Psoas muscle (tissue), 8 donors: ENCODE results near the gene ORAI2. TPM values are rescaled to one million over a fixed set of nuclear protein-coding genes. Genes with fewer than 3 reads are reported as not detected.
A peak's percentile ranks its signal among the peaks of the same experiment; 100 is the strongest.

ENCODE experiments used
- ATAC-seq, 4 donors: fragments of 200-7000 bp; cut with Tn5 transposase; one replicate each; pipeline ENCODE4 v1.9.1; 2020; ENCODE audit warnings: moderate library complexity in 3 of 4, mild to moderate bottlenecking in 2 of 4
- DNase-seq, 2 donors: peaks; one replicate each; pipeline ENCODE4 v3.0.0-alpha.2; 2020
- H3K27ac ChIP-seq: fragments of 200-600 bp; one replicate; pipeline ENCODE4 v1.8.0; 2022
- H3K27me3 ChIP-seq, 3 donors: fragments of 200-600 bp in 1 of 3; one replicate each; pipeline versions ENCODE4 v1.6.1 to v1.8.0; 2013 to 2022; ENCODE audit warnings: low read length in 2 of 3, mild to moderate bottlenecking in 2 of 3, moderate library complexity in 1 of 3; ENCODE audit not compliant: insufficient read depth in 3 of 3
- H3K36me3 ChIP-seq, 2 donors: fragments of 200-600 bp in 1 of 2; one replicate each; pipeline versions ENCODE4 v1.6.1 to v1.8.0; 2013 to 2022; ENCODE audit warnings: low read depth in 1 of 2, mild to moderate bottlenecking in 1 of 2, moderate library complexity in 1 of 2; ENCODE audit not compliant: insufficient read depth in 1 of 2
- H3K4me1 ChIP-seq: fragments of 200-600 bp; one replicate; pipeline ENCODE4 v1.8.0; 2022
- H3K4me3 ChIP-seq: fragments of 200-600 bp; one replicate; pipeline ENCODE4 v1.8.0; 2022; ENCODE audit warnings: mild to moderate bottlenecking
- H3K9me3 ChIP-seq: fragments of 200-600 bp; one replicate; pipeline ENCODE4 v1.8.0; 2022
- WGBS, 3 donors: extraction: QIAGEN DNeasy Blood & Tissue Kit; methylation state at CpG; one replicate each; pipeline versions ENCODE4 v1.1.6 to v1.1.7; 2013; 5-methylcytosine and 5-hydroxymethylcytosine counted together
- intact Hi-C, 2 donors: fragments of 100-400 bp; cut with DNase I; formaldehyde crosslinking; loops; one replicate each; pipeline versions ENCODE4 v1.11.0 to v1.14.2; 2022
- long read RNA-seq, 2 donors: library from polyadenylated mRNA; unstranded; transcript quantifications; one replicate each; pipeline ENCODE4 v2.0.0, GENCODE V29; 2021
- polyA plus RNA-seq, 3 donors: library from polyadenylated mRNA; stranded (reverse); fragments of 200-250 nt; gene quantifications; one replicate each; pipeline ENCODE4 v1.2.3, GENCODE V29; 2013
- total RNA-seq, 4 donors: library from RNA; stranded (reverse); fragmentation: NEBNext Ultra II Directional in 2 of 4; extraction: Animal tissue kit (Norgen Biotek cat#: 25700) in 2 of 4; gene quantifications; one replicate each; pipeline versions ENCODE4 v1.2.1 to v1.2.4, GENCODE V29; 2021 to 2023
- TF ChIP-seq, protein P1 (sequence below): fragments of 200-600 bp; IDR thresholded peaks from one replicate; pipeline ENCODE4 v1.8.0; 2022; ENCODE audit warnings: antibody characterized with exemption
- donor health status: healthy with polysubstance abuse.
- donor health status: DM: no; HTN: no; CAD: no; lungs with moderate emphysema.
- donor health status: Bipolar disorder and iron deficiency.
- donor health status: healthy.
- donor health status: DM: yes; HTN: yes; CAD: no.
- donor health status: DM: no; HTN: no; CAD: no.
- donor health status: DM: no; HTN: no; CAD: no.
- donor health status: DM: yes; HTN: yes; CAD: no.

Gene ORAI2
- total RNA-seq = 1 to 10 TPM; 1.9 to 4.4 (median 2.9) TPM
- 1 to 10 TPM; 1.3 to 3.6 (median 1.5) TPM for polyA plus RNA-seq
- long read RNA-seq, donor 1, transcript ORAI2-208 (4 exons, 937 nt) = major isoform, 10 of 13 reads
- long read RNA-seq, donor 1, partial matches to known transcripts = 0 of 13 reads
- long read RNA-seq, donor 1, other reads (novel, unspliced or antisense) = 3 of 13 reads
- long read RNA-seq, donor 2, partial matches to known transcripts = 0 of 9 reads
- long read RNA-seq, donor 2, other reads (novel, unspliced or antisense) = 5 of 9 reads

DNA sequence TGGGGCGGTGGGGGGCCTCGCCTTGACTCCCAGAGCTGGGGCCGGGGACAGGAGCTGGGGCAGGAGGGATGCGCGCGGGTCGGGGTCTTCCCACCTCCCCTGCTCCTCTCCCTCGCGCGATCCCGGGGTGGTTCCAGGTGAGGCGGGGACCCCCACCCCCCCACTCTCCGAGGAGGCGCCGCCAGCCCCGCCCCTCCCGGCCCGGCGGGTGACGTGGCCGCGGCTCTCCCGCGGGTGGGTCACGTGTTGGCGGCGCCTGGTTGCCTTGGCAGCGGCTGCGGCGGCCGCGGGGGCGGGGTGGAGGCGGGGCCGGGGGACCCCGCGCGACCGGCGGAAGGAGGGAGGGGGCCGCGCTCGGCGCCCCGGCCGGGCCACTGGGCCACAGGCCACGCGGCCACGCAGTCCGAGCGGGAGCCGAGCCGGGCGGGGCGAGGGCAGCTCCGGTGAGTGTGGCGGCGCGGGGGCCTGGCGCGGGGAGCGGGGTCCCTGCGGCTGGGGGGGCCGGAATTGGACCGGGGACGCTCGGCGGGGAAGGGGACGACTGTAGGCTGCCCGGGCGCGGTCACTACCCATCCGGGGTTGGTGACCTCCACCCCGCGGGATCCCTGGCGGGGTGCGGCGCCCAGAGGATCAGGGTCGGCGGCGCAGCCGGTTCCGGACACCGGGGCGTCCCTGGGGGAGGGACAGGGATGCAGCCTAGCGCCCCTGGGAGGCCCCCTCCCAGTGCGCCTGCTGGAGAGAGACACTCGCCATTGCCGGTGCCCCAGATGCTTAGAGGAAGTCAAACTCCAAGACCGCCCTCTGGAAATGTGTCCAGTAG lies at the start of gene ORAI2:
Gene ORAI2, plus strand, starts transcription at position 357 of the 820 bp plus-strand sequence. CDS start 5,382 bp downstream, outside the sequence.
- Histone ChIP-seq H3K4me1 (peaks cover 3% of the 10 kb centered on the region), H3K9me3 (no peaks in the 10 kb centered on the region), H3K4me3 (peak within 1 kb of the TSS; percentile 79), H3K27ac (no peak within 1 kb of the TSS), H3K36me3 (no peaks in the 10 kb centered on the region), H3K27me3 (no peaks in the 10 kb centered on the region)
- 1 to 4% (median 2%) methylated on average over 24 to 90 of the region's 90 CpGs for WGBS, 3 donors
- ATAC-seq (peak; percentile 69 to 89 (median 76)), DNase-seq (peak; percentile 83 to 86)
- intact Hi-C loops = no loop called here
- TF ChIP-seq, protein P1, sequence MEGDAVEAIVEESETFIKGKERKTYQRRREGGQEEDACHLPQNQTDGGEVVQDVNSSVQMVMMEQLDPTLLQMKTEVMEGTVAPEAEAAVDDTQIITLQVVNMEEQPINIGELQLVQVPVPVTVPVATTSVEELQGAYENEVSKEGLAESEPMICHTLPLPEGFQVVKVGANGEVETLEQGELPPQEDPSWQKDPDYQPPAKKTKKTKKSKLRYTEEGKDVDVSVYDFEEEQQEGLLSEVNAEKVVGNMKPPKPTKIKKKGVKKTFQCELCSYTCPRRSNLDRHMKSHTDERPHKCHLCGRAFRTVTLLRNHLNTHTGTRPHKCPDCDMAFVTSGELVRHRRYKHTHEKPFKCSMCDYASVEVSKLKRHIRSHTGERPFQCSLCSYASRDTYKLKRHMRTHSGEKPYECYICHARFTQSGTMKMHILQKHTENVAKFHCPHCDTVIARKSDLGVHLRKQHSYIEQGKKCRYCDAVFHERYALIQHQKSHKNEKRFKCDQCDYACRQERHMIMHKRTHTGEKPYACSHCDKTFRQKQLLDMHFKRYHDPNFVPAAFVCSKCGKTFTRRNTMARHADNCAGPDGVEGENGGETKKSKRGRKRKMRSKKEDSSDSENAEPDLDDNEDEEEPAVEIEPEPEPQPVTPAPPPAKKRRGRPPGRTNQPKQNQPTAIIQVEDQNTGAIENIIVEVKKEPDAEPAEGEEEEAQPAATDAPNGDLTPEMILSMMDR = no peak

DNA sequence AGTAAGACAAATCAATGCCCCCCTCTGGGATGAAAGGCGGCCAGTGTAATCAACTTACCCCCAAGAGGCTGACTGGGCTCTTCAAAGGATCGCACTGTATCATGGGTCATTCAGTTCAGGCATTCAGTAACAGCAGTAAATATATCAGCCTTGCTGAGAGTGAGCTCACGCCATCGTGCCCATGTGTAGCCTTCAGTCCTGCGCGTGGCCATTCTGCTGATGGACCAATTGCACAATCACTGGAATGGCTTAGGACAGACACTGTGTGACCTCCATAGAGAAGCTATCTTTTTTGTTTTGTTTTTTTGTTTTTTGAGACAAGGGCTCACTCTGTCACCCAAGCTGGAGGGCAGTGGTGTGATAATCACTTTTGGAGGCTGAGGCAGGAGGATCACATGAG lies 46.3 kb upstream of the ORAI2 start:
- no peaks in the 10 kb centered on the region for H3K9me3 ChIP-seq
- TF ChIP-seq, protein P1 = no peak
- H3K27me3 ChIP-seq = no peaks in the 10 kb centered on the region
- intact Hi-C loops = loop anchor here (5.0 to 10.0 kb wide), 2 partner anchors 85 to 842 kb away; no protein-coding TSS in a partner anchor
- 79 to 89% (median 79%) methylated on average over 6 of the region's 6 CpGs for WGBS, 3 donors
- H3K4me1 ChIP-seq = peaks cover 4% of the 10 kb centered on the region
- DNase-seq (no peak), ATAC-seq (peak in 3 of 4 donors; percentile 36 to 61 (median 49))
- H3K4me3 ChIP-seq = no peak overlapping the region
- peaks cover 0 to 36% of the 10 kb centered on the region in 2 donors for H3K36me3 ChIP-seq
- H3K27ac ChIP-seq = no peak overlapping the region

DNA sequence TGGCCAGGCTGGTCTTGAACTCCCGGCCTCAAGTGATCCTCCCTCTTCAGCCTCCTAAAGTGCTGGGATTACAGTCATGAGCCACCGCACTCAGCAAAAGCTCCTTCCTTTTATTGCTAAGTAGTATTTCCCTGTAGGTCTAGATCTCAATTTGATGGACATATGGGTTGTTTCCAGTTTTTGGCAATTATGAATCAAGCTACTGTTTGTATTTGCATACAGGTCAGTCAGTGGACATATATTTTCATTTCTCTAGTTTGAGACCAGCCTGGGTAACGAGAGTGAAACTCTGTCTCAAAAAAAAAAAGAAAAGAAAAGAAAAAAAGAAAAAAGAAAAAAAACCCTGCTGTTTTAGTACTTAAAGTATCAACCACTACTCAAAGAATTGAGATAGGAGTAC lies 43.6 kb upstream of the ORAI2 start:
- no peak overlapping the region for H3K27ac ChIP-seq
- H3K27me3 ChIP-seq = no peaks in the 10 kb centered on the region
- TF ChIP-seq, protein P1 = no peak
- no peak for DNase-seq
- H3K9me3 ChIP-seq = no peaks in the 10 kb centered on the region
- H3K36me3 ChIP-seq = peaks cover 0 to 32% of the 10 kb centered on the region in 2 donors
- intact Hi-C loops = loop anchor here (1.0 to 10.0 kb wide), 3 partner anchors 88 to 845 kb away; no protein-coding TSS in a partner anchor
- H3K4me3 ChIP-seq = no peak overlapping the region
- H3K4me1 ChIP-seq = peaks cover 4% of the 10 kb centered on the region
- ATAC-seq = no peak
- WGBS, 3 donors = 89 to 95% (median 93%) methylated on average over 3 of the region's 3 CpGs

DNA sequence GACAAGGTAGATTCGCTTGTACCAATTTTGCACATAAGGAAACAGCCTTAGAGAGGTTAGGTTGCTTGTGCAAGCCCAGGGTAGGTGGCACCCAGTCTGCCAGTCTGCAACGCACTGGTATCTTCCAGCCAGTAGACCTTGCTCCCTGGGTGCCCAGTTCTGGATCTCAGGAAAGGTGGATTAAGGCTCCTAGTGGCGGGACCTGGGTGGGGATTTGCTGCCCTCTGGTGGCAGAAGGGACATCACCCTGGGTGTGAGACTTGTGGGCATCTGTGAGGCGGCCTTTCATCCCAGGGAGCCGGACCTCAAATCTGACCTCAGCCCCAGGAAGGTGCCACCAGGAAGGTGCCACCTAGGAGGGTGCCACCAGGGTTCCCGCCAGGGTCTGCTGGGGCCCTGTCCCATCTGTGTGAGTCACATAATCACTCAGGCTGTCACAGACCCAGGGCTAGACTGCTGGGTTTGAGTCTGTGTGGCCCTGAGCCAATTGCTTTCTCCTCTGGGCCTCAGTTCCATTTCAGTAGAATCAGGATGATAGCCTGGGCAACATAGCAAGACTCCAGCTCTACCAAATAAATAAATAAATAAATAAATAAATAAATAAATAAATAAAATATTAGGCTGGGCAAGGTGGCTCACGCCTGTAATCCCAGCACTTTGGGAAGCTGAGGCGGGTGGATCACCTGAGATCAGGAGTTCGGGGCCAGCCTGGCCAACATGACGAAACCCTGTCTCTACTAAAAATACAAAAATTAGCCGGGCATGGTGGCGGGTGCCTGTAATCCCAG lies 42.5 kb upstream of the ORAI2 start:
- H3K9me3 ChIP-seq = no peaks in the 10 kb centered on the region
- peak; percentile 87 to 91 (median 88) for ATAC-seq
- peak; percentile 84 to 92 for DNase-seq
- H3K36me3 ChIP-seq = peaks cover 0 to 28% of the 10 kb centered on the region in 2 donors
- no peak overlapping the region for H3K27ac ChIP-seq
- no peak overlapping the region for H3K4me3 ChIP-seq
- H3K27me3 ChIP-seq = no peaks in the 10 kb centered on the region
- peaks cover 4% of the 10 kb centered on the region for H3K4me1 ChIP-seq
- 61 to 69% (median 64%) methylated on average over 11 to 12 of the region's 12 CpGs for WGBS, 3 donors
- intact Hi-C loops = loop anchor here in 1 of 2 donors (1.0 kb wide), 1 partner anchor 112 kb away; no protein-coding TSS in a partner anchor
- TF ChIP-seq, protein P1 = peak; percentile 96
